Gastrocnemius medialis (tissue), 4 donors: ENCODE measurements around the gene PHF21B. TPM values are rescaled to one million over a fixed set of nuclear protein-coding genes. Genes with fewer than 3 reads are reported as not detected.

Source experiments
- ATAC-seq, 2 donors: fragments of 150-250 bp; one replicate each; pipeline ENCODE4 v1.9.1; 2016
- DNase-seq, 2 donors: peaks; one replicate each; pipeline ENCODE4 v3.0.0-alpha.2; 2019
- H3K27ac ChIP-seq, 4 donors: fragments of 200-600 bp; sonication (generic); 1 replicate in 1 of 4; 2 replicates in 3 of 4; pipeline ENCODE4 v1.5.1; 2016 to 2018; ENCODE audit warnings: mild to moderate bottlenecking in 2 of 4, moderate library complexity in 1 of 4
- H3K27me3 ChIP-seq, 3 donors: fragments of 200-600 bp; sonication (generic) in 2 of 3; 1 replicate in 1 of 3; 2 replicates in 2 of 3; pipeline versions ENCODE4 v1.5.1 to v1.6.0; 2016 to 2019; ENCODE audit warnings: mild to moderate bottlenecking in 1 of 3, moderate library complexity in 1 of 3
- H3K36me3 ChIP-seq, 2 donors: fragments of 200-600 bp; sonication (generic) in 1 of 2; one replicate each; pipeline ENCODE4 v1.5.1; 2017 to 2018
- H3K4me1 ChIP-seq, 2 donors: fragments of 200-600 bp; sonication (generic) in 1 of 2; one replicate each; pipeline ENCODE4 v1.5.1; 2016 to 2017; ENCODE audit warnings: mild to moderate bottlenecking in 2 of 2
- H3K4me3 ChIP-seq, 4 donors: fragments of 200-600 bp; sonication (generic) in 3 of 4; 1 replicate in 1 of 4; 2 replicates in 3 of 4; pipeline ENCODE4 v1.5.1; 2016 to 2019; ENCODE audit warnings: mild to moderate bottlenecking in 2 of 4
- H3K9me3 ChIP-seq, 3 donors: fragments of 200-600 bp; sonication (generic) in 2 of 3; 1 replicate in 1 of 3; 2 replicates in 2 of 3; pipeline ENCODE4 v1.5.1; 2016 to 2019
- POLR2A ChIP-seq, 2 donors: fragments of 450-650 bp; IDR thresholded peaks; one replicate each; pipeline ENCODE4 v1.6.1; 2017; ENCODE audit warnings: antibody characterized with exemption in 2 of 2, mild to moderate bottlenecking in 2 of 2, moderate library complexity in 2 of 2
- in situ Hi-C, 4 donors: fragments of 200-750 bp; cut with MboI; loops; one replicate each; pipeline versions ENCODE4 v1.15.0 to v1.8.0; 2017; ENCODE audit warnings: low sequenced_read_pairs in 4 of 4
- intact Hi-C: fragments of 100-400 bp; cut with DNase I; formaldehyde crosslinking; loops from one replicate; pipeline ENCODE4 v1.15.1; 2023; ENCODE audit warnings: low total_unique reads
- total RNA-seq, 4 donors: library from RNA; depleted of rRNA; stranded (reverse); fragments of >200 nt; gene quantifications; one replicate each; pipeline versions ENCODE4 v1.1.0 to v1.2.3, GENCODE V29; 2016
- TF ChIP-seq, protein P1 (sequence below), 5 experiments: fragments of 450-650 bp in 3 of 5; fragments of 200-600 bp in 2 of 5; sonication (generic) in 2 of 5; IDR thresholded peaks in 4 of 5; conservative IDR thresholded peaks in 1 of 5; 1 replicate in 4 of 5; 2 replicates in 1 of 5; pipeline ENCODE4 v1.5.1; 2016 to 2019; ENCODE audit warnings: antibody characterized with exemption in 5 of 5, mild to moderate bottlenecking in 3 of 5, moderate library complexity in 3 of 5

PHF21B gene
- total RNA-seq, 4 donors from 2014 or later: 0.07 TPM; not detected in 3

- intact Hi-C loops: no loop called here
- Histone ChIP-seq H3K4me1 (no peaks in the 10 kb centered on the region), H3K27me3 (peaks cover 0 to 9% (median 0%) of the 10 kb centered on the region in 3 donors), H3K36me3 (no peaks in the 10 kb centered on the region), H3K4me3 (no peak overlapping the region), H3K9me3 (no peaks in the 10 kb centered on the region), H3K27ac (no peak overlapping the region)
- in situ Hi-C loops: no loop called here
- DNase-seq: no peak
- no peak for TF ChIP-seq POLR2A (IDR thresholded peaks at IDR 0.05)
- TF ChIP-seq, protein P1, sequence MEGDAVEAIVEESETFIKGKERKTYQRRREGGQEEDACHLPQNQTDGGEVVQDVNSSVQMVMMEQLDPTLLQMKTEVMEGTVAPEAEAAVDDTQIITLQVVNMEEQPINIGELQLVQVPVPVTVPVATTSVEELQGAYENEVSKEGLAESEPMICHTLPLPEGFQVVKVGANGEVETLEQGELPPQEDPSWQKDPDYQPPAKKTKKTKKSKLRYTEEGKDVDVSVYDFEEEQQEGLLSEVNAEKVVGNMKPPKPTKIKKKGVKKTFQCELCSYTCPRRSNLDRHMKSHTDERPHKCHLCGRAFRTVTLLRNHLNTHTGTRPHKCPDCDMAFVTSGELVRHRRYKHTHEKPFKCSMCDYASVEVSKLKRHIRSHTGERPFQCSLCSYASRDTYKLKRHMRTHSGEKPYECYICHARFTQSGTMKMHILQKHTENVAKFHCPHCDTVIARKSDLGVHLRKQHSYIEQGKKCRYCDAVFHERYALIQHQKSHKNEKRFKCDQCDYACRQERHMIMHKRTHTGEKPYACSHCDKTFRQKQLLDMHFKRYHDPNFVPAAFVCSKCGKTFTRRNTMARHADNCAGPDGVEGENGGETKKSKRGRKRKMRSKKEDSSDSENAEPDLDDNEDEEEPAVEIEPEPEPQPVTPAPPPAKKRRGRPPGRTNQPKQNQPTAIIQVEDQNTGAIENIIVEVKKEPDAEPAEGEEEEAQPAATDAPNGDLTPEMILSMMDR (IDR thresholded peaks at IDR 0.05 in 4 of 5, conservative IDR thresholded peaks at IDR 0.05 in 1 of 5): no peak
- ATAC-seq: no peak
Measured at GRCh38 chr22:44974454-44974853, 35.4 kb downstream of the PHF21B start.

DNA sequence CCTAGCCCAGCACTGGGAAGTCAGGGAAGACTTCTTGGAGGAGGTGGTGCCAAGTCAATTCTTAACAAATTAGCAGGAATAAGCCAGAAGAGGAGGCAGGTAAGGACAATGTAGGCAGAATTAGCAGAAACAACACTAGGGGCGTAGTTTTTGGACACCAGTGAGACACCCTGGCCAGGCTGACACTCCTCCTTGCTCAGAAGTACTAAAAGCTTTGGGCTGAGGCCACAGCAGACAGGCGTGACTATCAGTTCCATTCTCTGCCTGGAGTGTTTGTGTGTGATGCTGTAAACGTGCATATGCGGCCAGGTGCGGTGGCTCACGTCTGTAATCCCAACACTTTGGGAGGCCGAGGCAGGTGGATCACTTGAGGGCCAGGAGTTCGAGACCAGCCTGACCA is 36.0 kb downstream of the PHF21B start:
- Histone ChIP-seq H3K4me3 (no peak overlapping the region), H3K27me3 (peaks cover 0 to 9% (median 0%) of the 10 kb centered on the region in 3 donors), H3K27ac (no peak overlapping the region), H3K4me1 (no peaks in the 10 kb centered on the region), H3K36me3 (no peaks in the 10 kb centered on the region), H3K9me3 (no peaks in the 10 kb centered on the region)
- in situ Hi-C loops: no loop called here
- TF ChIP-seq POLR2A (IDR thresholded peaks at IDR 0.05): no peak
- TF ChIP-seq, protein P1 (IDR thresholded peaks at IDR 0.05 in 4 of 5, conservative IDR thresholded peaks at IDR 0.05 in 1 of 5): no peak
- ATAC-seq (no peak), DNase-seq (no peak)
- intact Hi-C loops: no loop called here

DNA sequence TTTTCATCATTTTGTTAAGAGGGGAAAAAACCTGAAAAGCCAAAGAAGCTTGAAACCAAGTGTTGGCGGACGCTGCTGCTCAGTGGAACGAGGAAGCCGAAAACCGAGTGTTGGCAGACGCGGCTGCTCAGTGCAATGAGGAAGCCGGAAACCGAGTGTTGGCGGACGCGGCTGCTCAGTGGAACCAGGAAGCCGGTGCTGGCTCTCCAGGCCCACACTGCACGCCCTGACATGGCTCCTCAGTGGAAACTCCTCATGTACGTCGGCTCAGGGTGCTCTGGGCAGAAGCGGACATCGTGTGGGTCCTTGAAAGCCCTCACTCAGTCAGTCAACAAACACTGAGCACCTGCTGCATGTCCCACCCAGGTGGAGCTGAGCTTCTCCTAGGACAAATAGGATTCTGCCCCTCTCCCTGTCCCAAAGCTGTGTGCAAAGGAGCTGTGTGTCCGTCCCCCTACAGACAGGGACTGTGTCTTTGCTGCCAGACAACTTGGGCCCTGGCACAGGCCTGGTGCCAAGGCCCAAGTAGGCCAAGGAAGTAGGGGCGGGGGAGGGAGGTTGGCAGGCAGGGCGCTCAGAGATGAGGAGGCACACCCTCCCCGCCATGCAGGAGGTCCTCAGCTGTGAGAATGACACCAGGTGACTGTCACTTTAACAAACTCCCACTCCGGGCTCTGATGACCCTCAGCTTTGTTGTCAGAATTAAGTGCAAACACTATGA is 37.3 kb downstream of the PHF21B start:
- no peaks in the 10 kb centered on the region for H3K4me1 ChIP-seq
- intact Hi-C loops: no loop called here
- no peaks in the 10 kb centered on the region for H3K9me3 ChIP-seq
- TF ChIP-seq, protein P1 (IDR thresholded peaks at IDR 0.05 in 4 of 5, conservative IDR thresholded peaks at IDR 0.05 in 1 of 5): no peak
- no peak for TF ChIP-seq POLR2A (IDR thresholded peaks at IDR 0.05)
- ATAC-seq: no peak
- no peak overlapping the region for H3K27ac ChIP-seq
- in situ Hi-C loops: no loop called here
- no peak for DNase-seq
- no peak overlapping the region for H3K4me3 ChIP-seq
- peaks cover 0 to 9% (median 0%) of the 10 kb centered on the region in 3 donors for H3K27me3 ChIP-seq
- H3K36me3 ChIP-seq: no peaks in the 10 kb centered on the region

GRCh38 chr22:44971651-44972362 is 38.0 kb downstream of the PHF21B start:
- H3K4me1 ChIP-seq: no peaks in the 10 kb centered on the region
- TF ChIP-seq POLR2A (IDR thresholded peaks at IDR 0.05): no peak
- TF ChIP-seq, protein P1 (IDR thresholded peaks at IDR 0.05 in 4 of 5, conservative IDR thresholded peaks at IDR 0.05 in 1 of 5): no peak
- no peak overlapping the region for H3K4me3 ChIP-seq
- no peak for ATAC-seq
- no peaks in the 10 kb centered on the region for H3K36me3 ChIP-seq
- intact Hi-C loops (no loop called here), in situ Hi-C loops (no loop called here)
- H3K27ac ChIP-seq: no peak overlapping the region
- H3K27me3 ChIP-seq: peaks cover 0 to 9% (median 0%) of the 10 kb centered on the region in 3 donors
- no peaks in the 10 kb centered on the region for H3K9me3 ChIP-seq
- no peak for DNase-seq
